Ishikawa (cell line): ENCODE results near the gene APOC3.

Experiments
- CEBPB ChIP-seq: IDR thresholded peaks from 2 replicates; pipeline ENCODE4 v1.6.1; 2012
- CREB1 ChIP-seq: IDR thresholded peaks from 2 replicates; pipeline ENCODE4 v1.6.1; 2012; ENCODE audit warnings: low read depth
- EGR1 ChIP-seq: IDR thresholded peaks from 2 replicates; pipeline ENCODE4 v1.6.1; 2012
- EP300 ChIP-seq: IDR thresholded peaks from 2 replicates; pipeline ENCODE4 v1.6.1; 2012; ENCODE audit warnings: borderline replicate concordance
- FOXM1 ChIP-seq: IDR thresholded peaks from 2 replicates; pipeline ENCODE4 v1.6.1; 2012; ENCODE audit warnings: low read depth, borderline replicate concordance
- NFIC ChIP-seq: IDR thresholded peaks from 2 replicates; pipeline ENCODE4 v1.6.1; 2012
- RAD21 ChIP-seq: IDR thresholded peaks from 2 replicates; pipeline ENCODE4 v1.6.1; 2012; ENCODE audit warnings: low read depth
- TAF1 ChIP-seq: IDR thresholded peaks from 2 replicates; pipeline ENCODE4 v1.6.1; 2012; ENCODE audit warnings: low read depth, mild to moderate bottlenecking
- TCF12 ChIP-seq: IDR thresholded peaks from 2 replicates; pipeline ENCODE4 v1.6.1; 2012; ENCODE audit warnings: low read depth
- TEAD4 ChIP-seq: IDR thresholded peaks from 2 replicates; pipeline ENCODE4 v1.6.1; 2012
- YY1 ChIP-seq: IDR thresholded peaks from 2 replicates; pipeline ENCODE4 v1.6.1; 2012; ENCODE audit warnings: low read depth
- ZBTB7A ChIP-seq: IDR thresholded peaks from 2 replicates; pipeline ENCODE4 v1.6.1; 2012; ENCODE audit warnings: low read depth
- TF ChIP-seq, protein P1 (sequence below): IDR thresholded peaks from 2 replicates; pipeline ENCODE4 v1.6.1; 2012; ENCODE audit warnings: low read depth, mild to moderate bottlenecking
- TF ChIP-seq, protein P2 (sequence below): IDR thresholded peaks from 2 replicates; pipeline ENCODE4 v1.6.1; 2012
- TF ChIP-seq, protein P3 (sequence below): IDR thresholded peaks from 2 replicates; pipeline ENCODE4 v1.6.1; 2012

Gene APOC3

DNA sequence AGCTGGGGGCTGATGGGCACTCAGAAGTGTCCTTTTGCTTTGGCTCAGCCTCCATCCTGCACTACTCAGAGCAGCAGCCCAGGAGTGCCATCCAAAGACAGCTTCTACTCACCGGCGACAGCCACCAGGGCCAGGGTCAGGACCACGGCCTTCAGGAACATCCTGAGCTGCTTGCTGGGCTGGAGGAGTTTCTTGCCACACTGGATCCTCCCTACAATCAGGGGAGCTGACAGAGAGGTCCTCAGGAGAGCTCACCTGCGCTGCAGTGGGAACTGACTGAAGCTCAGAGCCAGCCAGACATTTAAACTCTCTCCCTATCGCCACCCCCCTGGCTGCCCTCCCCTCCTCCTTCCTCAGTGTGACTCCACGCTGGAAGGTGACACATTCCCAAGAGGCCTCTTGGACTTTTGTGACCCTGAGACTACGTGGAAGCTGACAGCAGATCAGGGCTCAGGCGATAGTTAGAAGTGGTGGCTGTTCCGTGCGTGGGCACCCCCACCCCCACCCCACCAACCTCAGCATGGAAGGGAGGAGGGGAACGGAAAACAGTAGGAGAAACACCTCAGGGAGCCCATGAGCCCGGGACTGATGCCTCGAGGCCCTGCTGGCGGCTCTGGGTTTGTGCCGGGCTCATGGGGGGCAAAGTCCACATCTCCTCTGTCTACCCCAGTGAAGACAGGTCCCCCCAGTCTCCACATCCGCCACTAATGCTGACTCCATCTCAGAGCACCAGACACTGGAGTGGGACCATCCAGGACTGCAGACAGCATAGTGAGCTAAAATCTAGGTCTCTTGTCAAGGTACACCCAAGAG, 6.5 kb upstream of the APOC3 start, which contains the start of gene APOA4:
TSS of gene APOA4 (minus strand) at position 274 of the 813 bp plus-strand sequence. CDS start at position 161, 113 bp downstream.
- TF ChIP-seq EGR1 (no peak), NFIC (no peak)
- TF ChIP-seq, protein P1, sequence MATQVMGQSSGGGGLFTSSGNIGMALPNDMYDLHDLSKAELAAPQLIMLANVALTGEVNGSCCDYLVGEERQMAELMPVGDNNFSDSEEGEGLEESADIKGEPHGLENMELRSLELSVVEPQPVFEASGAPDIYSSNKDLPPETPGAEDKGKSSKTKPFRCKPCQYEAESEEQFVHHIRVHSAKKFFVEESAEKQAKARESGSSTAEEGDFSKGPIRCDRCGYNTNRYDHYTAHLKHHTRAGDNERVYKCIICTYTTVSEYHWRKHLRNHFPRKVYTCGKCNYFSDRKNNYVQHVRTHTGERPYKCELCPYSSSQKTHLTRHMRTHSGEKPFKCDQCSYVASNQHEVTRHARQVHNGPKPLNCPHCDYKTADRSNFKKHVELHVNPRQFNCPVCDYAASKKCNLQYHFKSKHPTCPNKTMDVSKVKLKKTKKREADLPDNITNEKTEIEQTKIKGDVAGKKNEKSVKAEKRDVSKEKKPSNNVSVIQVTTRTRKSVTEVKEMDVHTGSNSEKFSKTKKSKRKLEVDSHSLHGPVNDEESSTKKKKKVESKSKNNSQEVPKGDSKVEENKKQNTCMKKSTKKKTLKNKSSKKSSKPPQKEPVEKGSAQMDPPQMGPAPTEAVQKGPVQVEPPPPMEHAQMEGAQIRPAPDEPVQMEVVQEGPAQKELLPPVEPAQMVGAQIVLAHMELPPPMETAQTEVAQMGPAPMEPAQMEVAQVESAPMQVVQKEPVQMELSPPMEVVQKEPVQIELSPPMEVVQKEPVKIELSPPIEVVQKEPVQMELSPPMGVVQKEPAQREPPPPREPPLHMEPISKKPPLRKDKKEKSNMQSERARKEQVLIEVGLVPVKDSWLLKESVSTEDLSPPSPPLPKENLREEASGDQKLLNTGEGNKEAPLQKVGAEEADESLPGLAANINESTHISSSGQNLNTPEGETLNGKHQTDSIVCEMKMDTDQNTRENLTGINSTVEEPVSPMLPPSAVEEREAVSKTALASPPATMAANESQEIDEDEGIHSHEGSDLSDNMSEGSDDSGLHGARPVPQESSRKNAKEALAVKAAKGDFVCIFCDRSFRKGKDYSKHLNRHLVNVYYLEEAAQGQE = no peak

DNA sequence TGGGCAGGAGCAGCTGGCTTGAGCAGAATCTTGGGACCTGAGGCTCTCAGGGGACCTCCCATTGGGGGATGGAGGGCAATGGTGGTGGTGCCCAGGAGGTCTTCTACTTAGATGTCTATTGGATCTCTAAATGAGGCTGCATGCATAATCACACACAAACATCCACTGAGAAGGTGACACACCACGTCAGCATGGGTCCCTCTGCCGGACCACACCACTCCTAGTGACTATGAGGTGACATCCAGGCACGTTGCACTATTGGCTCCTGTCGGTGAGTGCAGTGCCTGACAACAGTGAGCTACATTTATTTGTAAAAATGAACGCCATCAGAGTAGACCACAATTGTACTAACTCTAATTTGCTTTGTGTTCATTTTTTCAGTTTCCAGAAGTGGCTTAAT, 4.3 kb upstream of the APOC3 start:
- TF ChIP-seq ZBTB7A (no peak), NFIC (no peak), RAD21 (no peak), EGR1 (no peak), TAF1 (no peak), EP300 (no peak)
- TF ChIP-seq, protein P2, sequence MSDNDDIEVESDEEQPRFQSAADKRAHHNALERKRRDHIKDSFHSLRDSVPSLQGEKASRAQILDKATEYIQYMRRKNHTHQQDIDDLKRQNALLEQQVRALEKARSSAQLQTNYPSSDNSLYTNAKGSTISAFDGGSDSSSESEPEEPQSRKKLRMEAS = no peak
- TF ChIP-seq, protein P3, sequence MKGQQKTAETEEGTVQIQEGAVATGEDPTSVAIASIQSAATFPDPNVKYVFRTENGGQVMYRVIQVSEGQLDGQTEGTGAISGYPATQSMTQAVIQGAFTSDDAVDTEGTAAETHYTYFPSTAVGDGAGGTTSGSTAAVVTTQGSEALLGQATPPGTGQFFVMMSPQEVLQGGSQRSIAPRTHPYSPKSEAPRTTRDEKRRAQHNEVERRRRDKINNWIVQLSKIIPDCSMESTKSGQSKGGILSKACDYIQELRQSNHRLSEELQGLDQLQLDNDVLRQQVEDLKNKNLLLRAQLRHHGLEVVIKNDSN = no peak

DNA sequence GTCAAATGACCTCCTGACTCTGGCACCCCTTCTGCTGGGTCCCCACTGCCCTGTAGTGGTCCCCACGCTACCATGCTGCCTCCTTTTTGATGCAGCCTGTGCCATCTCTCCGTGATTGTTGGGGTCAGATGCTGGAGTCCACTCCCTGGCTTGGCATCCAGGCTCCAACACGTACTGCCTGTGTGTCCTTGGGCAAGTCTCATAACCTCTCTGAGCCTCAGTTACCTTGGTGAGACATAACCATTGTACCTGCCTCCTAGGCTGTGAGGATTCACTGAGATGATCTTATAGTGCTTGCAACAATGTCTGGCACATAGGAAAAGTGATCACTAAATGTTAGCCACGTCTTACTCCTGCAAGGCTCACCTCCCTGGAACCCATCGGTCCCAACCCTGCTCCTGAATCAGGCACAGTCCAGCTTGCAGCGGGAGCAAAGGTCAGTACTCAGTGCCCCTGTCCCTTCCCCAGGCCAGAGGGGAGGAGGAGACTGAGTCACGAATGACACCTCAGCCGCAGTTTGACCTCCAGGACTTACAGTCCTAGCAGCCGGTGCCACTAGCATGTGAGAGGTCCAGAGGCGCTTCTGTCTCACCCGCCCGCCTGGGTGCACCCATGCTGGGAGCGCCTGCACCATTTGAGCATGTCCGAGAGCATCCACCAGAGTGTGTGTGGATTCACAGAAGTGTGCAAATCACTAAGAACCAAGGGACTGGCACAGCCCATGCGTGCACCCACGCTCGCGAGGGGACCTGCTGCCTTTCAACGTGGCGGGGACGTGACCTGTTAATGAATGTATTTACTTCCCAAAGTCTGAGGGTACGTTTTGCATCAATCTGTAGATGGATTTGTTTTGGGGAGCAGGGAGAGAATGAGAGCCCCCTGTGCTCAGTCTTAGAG, 3.6 kb upstream of the APOC3 start:
- TF ChIP-seq CEBPB (no peak), YY1 (no peak), FOXM1 (no peak), TAF1 (no peak), TEAD4 (no peak)

DNA sequence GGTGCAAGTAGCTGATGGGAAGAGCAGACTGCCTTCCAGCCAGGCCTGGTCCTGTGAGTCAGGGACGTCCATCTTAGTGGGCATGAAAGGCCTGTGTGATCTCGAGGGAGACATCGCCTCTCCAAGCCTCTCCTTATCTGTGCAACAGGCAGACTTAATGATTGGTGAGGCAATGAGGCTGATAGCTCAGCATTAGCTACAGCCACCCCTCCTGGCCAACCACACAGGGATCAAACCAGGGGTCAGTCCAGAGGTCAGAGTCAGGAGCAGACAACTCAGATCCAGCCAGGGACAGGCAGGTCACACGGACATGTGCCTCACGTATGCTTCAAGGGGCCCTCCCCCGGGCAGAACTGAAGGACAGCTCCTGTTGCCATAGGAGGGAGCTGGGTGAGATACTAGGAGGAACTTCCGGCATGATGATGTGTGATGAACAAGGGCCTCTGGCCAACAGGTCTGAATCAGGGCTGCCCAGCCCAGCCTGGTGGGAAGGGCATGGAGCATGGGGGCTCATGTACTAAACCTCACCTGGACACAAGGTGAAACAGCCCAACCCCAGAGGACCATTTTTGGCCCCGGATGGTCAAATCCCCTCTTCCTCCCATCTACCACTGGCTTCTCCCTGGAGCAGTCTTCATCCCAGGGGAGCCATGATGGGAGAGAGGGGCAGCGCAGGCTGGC, 2.8 kb upstream of the APOC3 start:
- TF ChIP-seq RAD21 = no peak
- no peak for TF ChIP-seq EP300
- TF ChIP-seq NFIC = no peak
- TF ChIP-seq, protein P1 = no peak
- TF ChIP-seq CREB1 = no peak
- no peak for TF ChIP-seq ZBTB7A
- TF ChIP-seq TCF12 = no peak
- TF ChIP-seq TAF1 = no peak
- TF ChIP-seq EGR1 = no peak
- TF ChIP-seq CEBPB = no peak
- no peak for TF ChIP-seq TEAD4
- no peak for TF ChIP-seq FOXM1
- TF ChIP-seq, protein P3 = no peak

DNA sequence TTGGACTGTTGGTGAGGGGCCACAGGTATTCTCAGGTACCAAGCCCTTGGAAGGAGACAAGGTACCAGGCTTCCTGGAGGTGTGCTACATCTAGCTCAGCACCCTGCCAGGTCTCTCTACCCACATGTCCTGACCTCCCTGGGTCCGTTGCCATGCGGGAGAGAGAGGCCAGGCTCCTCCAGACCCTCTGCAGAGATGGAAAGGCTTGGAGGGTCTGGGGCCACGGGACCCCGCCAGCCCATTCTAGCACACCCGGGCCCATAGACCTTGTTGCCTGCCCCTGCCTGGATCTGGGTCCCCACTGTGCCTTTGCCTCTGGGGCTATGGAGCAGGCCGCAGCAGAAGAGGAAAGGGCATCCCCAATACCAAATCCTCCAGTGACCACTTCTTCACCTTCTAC, 2.2 kb upstream of the APOC3 start:
- no peak for TF ChIP-seq NFIC
- no peak for TF ChIP-seq ZBTB7A
- TF ChIP-seq, protein P2 = no peak
- no peak for TF ChIP-seq CREB1
- TF ChIP-seq EP300 = no peak
- TF ChIP-seq, protein P3 = no peak
- no peak for TF ChIP-seq CEBPB
- no peak for TF ChIP-seq RAD21
- TF ChIP-seq, protein P1 = no peak
- TF ChIP-seq YY1 = no peak
- no peak for TF ChIP-seq TCF12
